Measurements from ENCODE around the gene CDH9. TPM values are rescaled to one million over a fixed set of nuclear protein-coding genes. Genes with fewer than 3 reads are reported as not detected.

The CDH9 gene
- total and polyA plus RNA-seq, 11 donors = not detected

GRCh38 chr5:27009540-27009915 lies 28.9 kb downstream of the CDH9 start:
- H3K4me1 ChIP-seq = no peaks in the 10 kb centered on the region
- no peaks in the 10 kb centered on the region for H3K27me3 ChIP-seq
- ATAC-seq (no peak), DNase-seq (no peak)
- intact Hi-C loops (cut with DNase I) = no loop called here
- WGBS, 4 donors = 5 to 24% (median 13%) methylated on average over 1 of the region's 1 CpG
- H3K36me3 ChIP-seq = no peaks in the 10 kb centered on the region
- H3K9me3 ChIP-seq = no peaks in the 10 kb centered on the region
- no peak for TF ChIP-seq POLR2A (IDR thresholded peaks at IDR 0.05)
- no peak for TF ChIP-seq CTCF (IDR thresholded peaks at IDR 0.05)
- H3K4me3 ChIP-seq = no peak overlapping the region
- H3K27ac ChIP-seq = no peak overlapping the region

- Histone ChIP-seq H3K4me1 (no peaks in the 10 kb centered on the region), H3K9me3 (no peaks in the 10 kb centered on the region), H3K4me3 (no peak overlapping the region), H3K36me3 (no peaks in the 10 kb centered on the region), H3K27me3 (no peaks in the 10 kb centered on the region), H3K27ac (no peak overlapping the region)
- ATAC-seq = no peak
- DNase-seq = no peak
- 77 to 84% (median 80%) methylated on average over 3 of the region's 3 CpGs for WGBS, 4 donors
- intact Hi-C loops (cut with DNase I) = no loop called here
- TF ChIP-seq CTCF (IDR thresholded peaks at IDR 0.05) = no peak
- no peak for TF ChIP-seq POLR2A (IDR thresholded peaks at IDR 0.05)
Measured at GRCh38 chr5:27008604-27009539, 29.5 kb downstream of the CDH9 start.

GRCh38 chr5:27007121-27007520 lies 31.3 kb downstream of the CDH9 start:
- H3K4me1 ChIP-seq = no peaks in the 10 kb centered on the region
- intact Hi-C loops (cut with DNase I) = no loop called here
- no peak for ATAC-seq
- no peak for TF ChIP-seq POLR2A (IDR thresholded peaks at IDR 0.05)
- TF ChIP-seq CTCF (IDR thresholded peaks at IDR 0.05) = no peak
- H3K4me3 ChIP-seq = no peak overlapping the region
- no peaks in the 10 kb centered on the region for H3K36me3 ChIP-seq
- no peaks in the 10 kb centered on the region for H3K27me3 ChIP-seq
- DNase-seq = no peak
- H3K9me3 ChIP-seq = no peaks in the 10 kb centered on the region
- no peak overlapping the region for H3K27ac ChIP-seq

- intact Hi-C loops (cut with DNase I) = no loop called here
- no peaks in the 10 kb centered on the region for H3K4me1 ChIP-seq
- H3K27ac ChIP-seq = no peak overlapping the region
- ATAC-seq = no peak
- H3K36me3 ChIP-seq = no peaks in the 10 kb centered on the region
- no peak for DNase-seq
- peaks cover 0 to 3% (median 0%) of the 10 kb centered on the region in 12 donors for H3K9me3 ChIP-seq
- no peaks in the 10 kb centered on the region for H3K27me3 ChIP-seq
- no peak overlapping the region for H3K4me3 ChIP-seq
- WGBS, 4 donors = 51 to 61% (median 56%) methylated on average over 1 of the region's 1 CpG
- TF ChIP-seq CTCF (IDR thresholded peaks at IDR 0.05) = no peak
- TF ChIP-seq POLR2A (IDR thresholded peaks at IDR 0.05) = no peak
Measured at GRCh38 chr5:26986985-26987384, 51.4 kb downstream of the CDH9 start.

Measured in heart left ventricle (tissue), 16 donors.